ENCODE data around the gene PIGU. TPM values are rescaled to one million over a fixed set of nuclear protein-coding genes. Genes with fewer than 3 reads are reported as not detected.

PIGU gene
- total RNA-seq, 1 experiment from 2014 or later = 32.8 TPM

- no peak overlapping the region for H3K4ac ChIP-seq (ENCODE audit: low read depth, low read length)
- Mint-ChIP-seq H3K36me3 (ENCODE audit: insufficient read depth in 1 of 3, low read depth in 3 of 3) (peaks cover 21 to 82% (median 61%) of the 10 kb centered on the region in 3 experiments; a peak in 6 of 7 replicates), H3K9me3 (no peaks in the 10 kb centered on the region), H3K27ac (no peak overlapping the region), H3K4me3 (no peak overlapping the region), H3K27me3 (ENCODE audit: low read depth) (no peaks in the 10 kb centered on the region), H3K4me1 (no peaks in the 10 kb centered on the region)
- no peak overlapping the region for H4K91ac ChIP-seq (ENCODE audit: insufficient read length, low read depth, low read length)
- H2AFZ ChIP-seq (ENCODE audit: low read length) = no peak overlapping the region
- H2BK15ac ChIP-seq (ENCODE audit: low read depth, low read length) = no peak overlapping the region
- H3K14ac ChIP-seq (ENCODE audit: insufficient read depth, low read length) = no peak overlapping the region
- no peak overlapping the region for H2BK12ac ChIP-seq (ENCODE audit: insufficient read length, low read depth, low read length)
- H3T11ph ChIP-seq (ENCODE audit: low read length) = no peak overlapping the region
- H3K56ac ChIP-seq (ENCODE audit: insufficient read length, low read depth, low read length) = no peak overlapping the region
- H2BK5ac ChIP-seq (ENCODE audit: insufficient read length, low read length) = no peak overlapping the region
- H3K79me2 ChIP-seq (ENCODE audit: insufficient read depth, low read length) = no peaks in the 10 kb centered on the region
- no peaks in the 10 kb centered on the region for H3K23me2 ChIP-seq (ENCODE audit: insufficient read length, low read depth, low read length, poor library complexity, severe bottlenecking)
- no peaks in the 10 kb centered on the region for H3K27me3 ChIP-seq (ENCODE audit: insufficient read depth, low read length)
- H3K9me3 ChIP-seq (ENCODE audit: control insufficient read depth, low read depth, low read length) = no peaks in the 10 kb centered on the region
- DNase-seq = no peak
- H3K27ac ChIP-seq (ENCODE audit: insufficient read length, low read depth, low read length) = no peak overlapping the region
- H4K20me1 ChIP-seq (ENCODE audit: control insufficient read depth, insufficient read depth, insufficient read length) = no peaks in the 10 kb centered on the region
- no peak overlapping the region for H2BK120ac ChIP-seq (ENCODE audit: low read depth, low read length, poor library complexity, severe bottlenecking)
- H4K5ac ChIP-seq (ENCODE audit: insufficient read length, low read depth, low read length) = no peak overlapping the region
- H2AK5ac ChIP-seq (ENCODE audit: insufficient read length, low read length) = no peak overlapping the region
- no peak for TF ChIP-seq CTCF (conservative IDR thresholded peaks at IDR 0.05)
- no peak overlapping the region for H4K8ac ChIP-seq (replicated peaks; ENCODE audit: insufficient read length, low read depth, low read length)
- no peak overlapping the region for H3K23ac ChIP-seq (ENCODE audit: insufficient read length, low read depth, low read length)
- H3K9ac ChIP-seq (ENCODE audit: extremely low read depth, insufficient read length, low read length) = no peak overlapping the region
- H3K79me1 ChIP-seq (ENCODE audit: insufficient read depth, low read depth, low read length, poor library complexity, severe bottlenecking) = no peaks in the 10 kb centered on the region
- WGBS (ENCODE audit: extremely low coverage, insufficient read length, low lambda C conversion rate) = no CpG with 5 or more reads among the region's 5 CpGs
- H2BK20ac ChIP-seq (ENCODE audit: low read depth, low read length, poor library complexity, severe bottlenecking) = no peak overlapping the region
- no peak overlapping the region for H3K18ac ChIP-seq (ENCODE audit: insufficient read length, low read depth, low read length)
- no peak overlapping the region for H3K4me2 ChIP-seq (ENCODE audit: insufficient read depth, insufficient read length, low read length)
- no peaks in the 10 kb centered on the region for H3K4me1 ChIP-seq (ENCODE audit: insufficient read depth, low read length)
Measured at GRCh38 chr20:34530342-34530741, 146.6 kb downstream of the PIGU start.
